ENCODE measurements around the gene NDST3. TPM values are rescaled to one million over a fixed set of nuclear protein-coding genes. Genes with fewer than 3 reads are reported as not detected.
"Not testable (repeated sequence)": the region's sequence is repeated elsewhere in the genome, so short reads cannot be mapped to it uniquely, and the experiment has no call there.

NDST3 gene
- total RNA-seq, 2 donors from 2014 or later, result not detected

DNA sequence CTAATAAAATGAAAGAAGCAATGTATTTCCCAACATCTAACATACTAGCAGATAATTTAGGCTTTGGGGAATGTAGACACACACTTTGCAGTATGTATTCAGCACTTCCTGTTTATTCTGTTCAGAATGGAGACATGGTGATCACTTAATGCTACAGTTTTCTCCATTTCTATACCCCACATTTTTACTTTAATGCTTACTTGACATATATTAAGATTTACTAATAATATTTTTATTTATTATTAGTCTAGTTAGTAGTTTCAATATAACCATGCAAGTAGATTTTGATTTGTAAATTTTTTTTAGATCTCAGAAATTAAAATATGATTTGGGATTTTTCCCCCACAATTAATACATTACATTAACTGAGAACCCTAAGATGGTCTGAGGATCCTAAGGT is 220.1 kb downstream of the NDST3 start:
- no peak overlapping the region for H3K27ac Mint-ChIP-seq
- H3K36me3 Mint-ChIP-seq (ENCODE audit: low read depth), result no peaks in the 10 kb centered on the region
- H3K27me3 Mint-ChIP-seq, result peaks cover 4% of the 10 kb centered on the region
- H3K9me3 Mint-ChIP-seq, result no peaks in the 10 kb centered on the region
- no peaks in the 10 kb centered on the region for H3K4me1 Mint-ChIP-seq
- no peak for ATAC-seq (replicated peaks)
- no peak overlapping the region for H3K4me3 Mint-ChIP-seq

DNA sequence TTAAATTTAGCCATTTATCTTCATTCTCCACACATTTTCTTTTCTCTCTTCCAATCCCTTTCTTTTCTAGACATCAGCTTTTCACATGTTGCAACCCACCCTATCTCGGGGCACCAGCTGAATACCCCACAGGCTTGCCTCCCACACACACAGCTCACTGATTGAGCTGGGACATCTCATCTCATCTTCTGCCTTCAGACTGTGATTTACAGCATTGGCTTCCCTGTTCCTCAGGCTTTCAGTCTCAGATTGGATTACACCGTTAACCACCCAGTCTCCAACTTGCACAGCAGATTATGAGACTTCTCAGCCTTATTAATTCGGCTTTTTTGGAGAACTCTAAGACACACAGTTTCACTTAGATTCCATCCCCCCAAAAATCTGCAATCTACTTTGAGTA is 224.8 kb downstream of the NDST3 start:
- H3K27ac Mint-ChIP-seq, result no peak overlapping the region
- no peak overlapping the region for H3K4me3 Mint-ChIP-seq
- no peaks in the 10 kb centered on the region for H3K36me3 Mint-ChIP-seq (ENCODE audit: low read depth)
- no peaks in the 10 kb centered on the region for H3K9me3 Mint-ChIP-seq
- H3K27me3 Mint-ChIP-seq, result peaks cover 10% of the 10 kb centered on the region
- ATAC-seq (replicated peaks), result no peak
- H3K4me1 Mint-ChIP-seq, result no peaks in the 10 kb centered on the region

DNA sequence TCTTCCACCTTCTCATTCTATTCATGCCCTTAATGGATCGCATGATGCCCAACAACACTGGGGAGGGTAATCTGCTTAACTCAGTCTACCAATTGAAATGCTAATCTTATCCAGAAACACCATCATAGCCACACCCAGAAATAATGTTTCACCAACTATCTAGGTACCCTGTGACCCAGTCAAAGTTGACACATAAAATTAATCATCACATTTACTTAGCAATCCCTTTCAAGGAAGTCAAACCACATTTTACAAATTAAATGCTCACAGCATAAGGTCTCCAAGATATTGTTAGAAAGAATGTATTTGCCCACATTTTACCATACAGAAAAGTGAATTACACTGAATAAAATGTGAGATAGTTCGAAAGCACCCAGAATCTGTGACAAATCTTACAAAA is 226.0 kb downstream of the NDST3 start:
- H3K27ac Mint-ChIP-seq, result no peak overlapping the region
- H3K27me3 Mint-ChIP-seq, result peaks cover 10% of the 10 kb centered on the region
- no peaks in the 10 kb centered on the region for H3K4me1 Mint-ChIP-seq
- no peak overlapping the region for H3K4me3 Mint-ChIP-seq
- no peaks in the 10 kb centered on the region for H3K36me3 Mint-ChIP-seq (ENCODE audit: low read depth)
- ATAC-seq (replicated peaks), result no peak
- H3K9me3 Mint-ChIP-seq, result no peaks in the 10 kb centered on the region

GRCh38 chr4:118264096-118264495 is 229.8 kb downstream of the NDST3 start:
- Mint-ChIP-seq H3K4me3 (peak overlapping the region; percentile 1), H3K36me3 (ENCODE audit: low read depth) (no peaks in the 10 kb centered on the region)
- no peak for ATAC-seq (replicated peaks)

GRCh38 chr4:118265312-118266144 is 231.2 kb downstream of the NDST3 start:
- peak; percentile 70 for ATAC-seq (replicated peaks)
- H3K27me3 Mint-ChIP-seq, result peaks cover 5% of the 10 kb centered on the region

More at GRCh38 chr4:118264096-118264495, 229.8 kb downstream of the NDST3 start:
- H3K9me3 Mint-ChIP-seq, result no peaks in the 10 kb centered on the region
- no peaks in the 10 kb centered on the region for H3K4me1 Mint-ChIP-seq
- peaks cover 7% of the 10 kb centered on the region for H3K27me3 Mint-ChIP-seq
- no peak overlapping the region for H3K27ac Mint-ChIP-seq

GRCh38 chr4:118266145-118266496 is 231.8 kb downstream of the NDST3 start:
- not testable (repeated sequence) for H3K27me3 Mint-ChIP-seq; H3K36me3 Mint-ChIP-seq (ENCODE audit: low read depth); H3K9me3 Mint-ChIP-seq; H3K27ac Mint-ChIP-seq; ATAC-seq (replicated peaks); H3K4me1 Mint-ChIP-seq
- peak overlapping the region; percentile 40 for H3K4me3 Mint-ChIP-seq

More at GRCh38 chr4:118265312-118266144, 231.2 kb downstream of the NDST3 start:
- no peak overlapping the region for H3K27ac Mint-ChIP-seq
- H3K4me3 Mint-ChIP-seq, result peak overlapping the region; percentile 63
- H3K9me3 Mint-ChIP-seq, result no peaks in the 10 kb centered on the region
- no peaks in the 10 kb centered on the region for H3K4me1 Mint-ChIP-seq
- no peaks in the 10 kb centered on the region for H3K36me3 Mint-ChIP-seq (ENCODE audit: low read depth)

DNA sequence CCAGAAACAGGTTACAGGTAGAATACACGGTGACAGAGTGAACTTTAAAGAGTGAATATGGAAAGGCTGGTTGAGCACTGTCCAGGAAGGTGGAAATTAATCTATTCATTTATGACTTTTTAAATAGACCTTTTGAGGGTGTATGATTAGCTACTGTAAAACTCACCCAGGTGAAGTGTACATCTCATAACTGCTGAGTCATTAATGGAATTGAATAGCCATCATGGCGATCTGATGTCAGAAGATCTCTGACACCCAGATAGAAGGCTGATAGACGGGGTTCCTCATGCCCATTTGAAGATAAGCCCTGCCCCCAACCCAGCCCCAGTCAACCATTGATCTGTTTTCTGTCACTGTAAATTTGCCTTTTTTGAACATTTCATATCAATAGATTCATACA is 234.5 kb downstream of the NDST3 start:
- Mint-ChIP-seq H3K4me1 (no peaks in the 10 kb centered on the region), H3K27ac (no peak overlapping the region), H3K36me3 (ENCODE audit: low read depth) (no peaks in the 10 kb centered on the region), H3K4me3 (no peak overlapping the region), H3K27me3 (no peaks in the 10 kb centered on the region), H3K9me3 (no peaks in the 10 kb centered on the region)
- ATAC-seq (replicated peaks), result no peak

- Mint-ChIP-seq H3K9me3 (no peaks in the 10 kb centered on the region), H3K4me1 (no peaks in the 10 kb centered on the region), H3K27ac (no peak overlapping the region), H3K4me3 (no peak overlapping the region), H3K36me3 (ENCODE audit: low read depth) (no peaks in the 10 kb centered on the region), H3K27me3 (no peaks in the 10 kb centered on the region)
- no peak for ATAC-seq (replicated peaks)
Measured at GRCh38 chr4:118270492-118270891, 236.2 kb downstream of the NDST3 start.

GRCh38 chr4:118271788-118272187 is 237.5 kb downstream of the NDST3 start:
- no peak overlapping the region for H3K27ac Mint-ChIP-seq
- H3K36me3 Mint-ChIP-seq (ENCODE audit: low read depth), result no peaks in the 10 kb centered on the region
- H3K9me3 Mint-ChIP-seq, result no peaks in the 10 kb centered on the region
- ATAC-seq (replicated peaks), result no peak
- H3K27me3 Mint-ChIP-seq, result no peaks in the 10 kb centered on the region
- no peak overlapping the region for H3K4me3 Mint-ChIP-seq
- no peaks in the 10 kb centered on the region for H3K4me1 Mint-ChIP-seq

GRCh38 chr4:118273642-118274041 is 239.4 kb downstream of the NDST3 start:
- Mint-ChIP-seq H3K27me3 (no peaks in the 10 kb centered on the region), H3K4me3 (no peak overlapping the region), H3K9me3 (no peaks in the 10 kb centered on the region), H3K36me3 (ENCODE audit: low read depth) (peaks cover 8% of the 10 kb centered on the region), H3K4me1 (peaks cover 4% of the 10 kb centered on the region), H3K27ac (no peak overlapping the region)
- ATAC-seq (replicated peaks), result no peak

- Mint-ChIP-seq H3K4me3 (peak overlapping the region; percentile 86), H3K27ac (no peak overlapping the region), H3K4me1 (peaks cover 16% of the 10 kb centered on the region), H3K9me3 (no peaks in the 10 kb centered on the region), H3K27me3 (no peaks in the 10 kb centered on the region), H3K36me3 (ENCODE audit: low read depth) (peaks cover 37% of the 10 kb centered on the region)
- ATAC-seq (replicated peaks), result no peak
Measured at GRCh38 chr4:118276580-118276979, 242.3 kb downstream of the NDST3 start.

DNA sequence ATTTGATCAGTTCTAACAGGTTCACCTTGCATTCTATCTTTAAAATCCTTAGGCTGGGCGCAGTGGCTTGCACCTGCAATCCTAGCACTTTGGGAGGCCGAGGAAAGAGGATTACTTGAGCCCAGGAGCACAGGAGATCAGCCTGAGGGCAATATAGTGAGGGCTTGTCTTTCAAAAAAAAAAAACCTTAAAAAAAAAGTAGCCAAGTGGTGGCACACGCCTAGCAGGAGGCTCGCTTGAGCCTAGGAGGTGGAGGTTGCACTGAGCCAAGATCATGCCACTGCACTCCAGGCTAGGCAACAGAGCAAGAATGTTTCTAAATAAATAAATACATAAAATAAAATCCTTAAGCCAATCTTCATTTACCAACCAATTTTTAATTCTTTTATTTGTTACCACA is 243.0 kb downstream of the NDST3 start:
- no peaks in the 10 kb centered on the region for H3K27me3 Mint-ChIP-seq
- no peak for ATAC-seq (replicated peaks)
- H3K9me3 Mint-ChIP-seq, result no peaks in the 10 kb centered on the region
- H3K4me1 Mint-ChIP-seq, result peaks cover 16% of the 10 kb centered on the region
- H3K4me3 Mint-ChIP-seq, result peak overlapping the region; percentile 86
- H3K36me3 Mint-ChIP-seq (ENCODE audit: low read depth), result peaks cover 44% of the 10 kb centered on the region
- peak overlapping the region; percentile 99 for H3K27ac Mint-ChIP-seq

GRCh38 chr4:118278473-118279274 is 244.4 kb downstream of the NDST3 start:
- Mint-ChIP-seq H3K9me3 (no peaks in the 10 kb centered on the region), H3K27me3 (no peaks in the 10 kb centered on the region), H3K27ac (peak overlapping the region; percentile 99), H3K4me3 (peak overlapping the region; percentile 86), H3K36me3 (ENCODE audit: low read depth) (peaks cover 58% of the 10 kb centered on the region), H3K4me1 (peaks cover 20% of the 10 kb centered on the region)
- ATAC-seq (replicated peaks), result peak; percentile 97

GRCh38 chr4:118279328-118279727 is 245.0 kb downstream of the NDST3 start:
- Mint-ChIP-seq H3K4me3 (peak overlapping the region; percentile 86), H3K9me3 (no peaks in the 10 kb centered on the region), H3K4me1 (peaks cover 21% of the 10 kb centered on the region), H3K27ac (peak overlapping the region; percentile 99), H3K27me3 (no peaks in the 10 kb centered on the region), H3K36me3 (ENCODE audit: low read depth) (peaks cover 60% of the 10 kb centered on the region)
- ATAC-seq (replicated peaks), result no peak

DNA sequence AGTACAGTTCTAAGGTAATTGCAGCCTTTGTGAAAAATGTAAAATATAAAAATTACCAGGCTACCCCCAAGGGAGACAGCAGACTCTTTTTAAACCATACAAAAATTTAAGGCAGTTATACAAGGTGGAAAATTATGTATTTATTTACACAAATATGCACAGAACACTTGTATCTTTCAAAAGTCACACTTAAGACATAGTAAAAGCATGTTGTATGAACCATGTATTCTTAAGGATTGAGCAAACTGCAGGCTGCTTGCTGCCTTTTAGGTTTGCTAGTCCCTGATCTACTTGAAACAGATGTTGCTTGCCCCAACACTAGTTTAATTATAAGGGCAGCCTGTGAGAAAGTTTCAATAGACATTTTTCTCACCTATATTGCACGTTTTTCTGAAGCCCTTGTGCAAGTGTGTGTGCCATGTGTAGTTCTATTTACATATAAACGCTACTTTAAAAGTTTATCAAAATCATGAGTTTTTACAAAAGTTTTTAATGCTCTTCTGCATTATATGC is 245.7 kb downstream of the NDST3 start:
- H3K4me3 Mint-ChIP-seq, result peak overlapping the region; percentile 86
- peaks cover 21% of the 10 kb centered on the region for H3K4me1 Mint-ChIP-seq
- H3K27me3 Mint-ChIP-seq, result no peaks in the 10 kb centered on the region
- no peak for ATAC-seq (replicated peaks)
- no peaks in the 10 kb centered on the region for H3K9me3 Mint-ChIP-seq
- H3K36me3 Mint-ChIP-seq (ENCODE audit: low read depth), result peaks cover 60% of the 10 kb centered on the region
- H3K27ac Mint-ChIP-seq, result peak overlapping the region; percentile 99
